H1 (cell line): ENCODE data around the gene PDE8A. TPM values are rescaled to one million over a fixed set of nuclear protein-coding genes. Genes with fewer than 3 reads are reported as not detected.

Source experiments
- CTCF ChIA-PET: fragments of 300-600 bp; sonication (Branson Sonifier 250); formaldehyde crosslinking; loops from one replicate; lab custom pipeline; 2021; ENCODE audit not compliant: partially characterized antibody; lab: Charles Lee
- POLR2A ChIA-PET: fragments of 300-600 bp; sonication (Branson Sonifier 250); formaldehyde crosslinking; loops from one replicate; lab custom pipeline; 2021; ENCODE audit warnings: inconsistent platforms; ENCODE audit not compliant: partially characterized antibody; lab: Charles Lee
- DNase-seq, 2 experiments: peaks; one replicate each; pipeline versions ENCODE4 v3.0.0 to v3.0.0-alpha.2; 2010 to 2022; ENCODE audit warnings: low spot score in 2 of 2, low read depth in 1 of 2, mixed read lengths in 1 of 2
- FAIRE-seq: peaks from 2 replicates; lab custom pipeline; 2011; peaks lifted over from hg19 to GRCh38; lab: Jason Lieb, UNC
- H2AFZ ChIP-seq: 2 replicates; pipeline ENCODE4 v1.8.1; 2012; ENCODE audit warnings: low read length, inconsistent platforms
- H2AK5ac ChIP-seq: 2 replicates; pipeline ENCODE4 v1.6.1; 2013; ENCODE audit warnings: low read depth, low read length
- H2BK120ac ChIP-seq: replicated peaks from 2 replicates; pipeline ENCODE3; 2013; ENCODE audit warnings: low read depth, low read length, inconsistent platforms
- H2BK12ac ChIP-seq: 2 replicates; pipeline ENCODE4 v1.6.1; 2013; ENCODE audit warnings: low read depth, low read length
- H2BK15ac ChIP-seq: 2 replicates; pipeline ENCODE4 v1.6.1; 2013; ENCODE audit warnings: low read length
- H2BK20ac ChIP-seq: 2 replicates; pipeline ENCODE4 v1.6.1; 2013; ENCODE audit warnings: low read length
- H2BK5ac ChIP-seq: 2 replicates; pipeline ENCODE4 v1.6.1; 2013; ENCODE audit warnings: low read depth, low read length
- H3K14ac ChIP-seq: 2 replicates; pipeline ENCODE4 v1.6.1; 2013; ENCODE audit warnings: inconsistent platforms; ENCODE audit not compliant: insufficient read length
- H3K18ac ChIP-seq: 2 replicates; pipeline ENCODE4 v1.6.1; 2013; ENCODE audit warnings: low read length; ENCODE audit errors: extremely low read depth
- H3K23ac ChIP-seq: 2 replicates; pipeline ENCODE4 v1.6.1; 2013; ENCODE audit warnings: inconsistent platforms; ENCODE audit not compliant: insufficient read length
- H3K23me2 ChIP-seq: 2 replicates; pipeline ENCODE4 v1.6.1; 2013; ENCODE audit warnings: low read depth, low read length
- H3K27ac ChIP-seq: 2 replicates; pipeline ENCODE4 v1.6.1; 2011; ENCODE audit warnings: low read depth, low read length, inconsistent platforms
- H3K27me3 ChIP-seq, 4 experiments: replicated peaks in 1 of 4; 1 replicate in 1 of 4; 2 replicates in 3 of 4; pipeline versions ENCODE4 v1.6.1 to v1.8.1; 2011 to 2013; ENCODE audit warnings: low read length in 3 of 4, mild to moderate bottlenecking in 3 of 4, inconsistent platforms in 2 of 4, mixed read lengths in 2 of 4, moderate library complexity in 1 of 4; ENCODE audit not compliant: control insufficient read depth in 3 of 4, insufficient read depth in 3 of 4; ENCODE audit errors: extremely low read depth in 1 of 4
- H3K36me3 ChIP-seq, 4 experiments: 2 replicates each; pipeline versions ENCODE4 v1.6.1 to v1.8.1; 2011 to 2013; ENCODE audit warnings: mild to moderate bottlenecking in 4 of 4, low read length in 3 of 4, moderate library complexity in 2 of 4, control low read depth in 1 of 4, inconsistent platforms in 1 of 4; ENCODE audit not compliant: insufficient read depth in 4 of 4, control insufficient read depth in 2 of 4
- H3K4ac ChIP-seq: replicated peaks from 2 replicates; pipeline ENCODE3; 2013; ENCODE audit warnings: low read length, low read depth, mixed read lengths, inconsistent platforms; ENCODE audit not compliant: insufficient read length
- H3K4me1 ChIP-seq, 4 experiments: replicated peaks in 1 of 4; 1 replicate in 1 of 4; 2 replicates in 3 of 4; pipeline versions ENCODE4 v1.6.1 to v1.8.1; 2011 to 2013; ENCODE audit warnings: low read length in 3 of 4, inconsistent platforms in 2 of 4, mixed read lengths in 1 of 4; ENCODE audit not compliant: insufficient read depth in 4 of 4, control insufficient read depth in 3 of 4
- H3K4me2 ChIP-seq, 2 experiments: 2 replicates each; pipeline versions ENCODE4 v1.6.1 to v1.8.1; 2011 to 2013; ENCODE audit warnings: low read depth in 2 of 2, low read length in 2 of 2, control low read depth in 1 of 2, inconsistent platforms in 1 of 2, mild to moderate bottlenecking in 1 of 2; ENCODE audit not compliant: insufficient read depth in 1 of 2
- H3K4me3 ChIP-seq, 4 experiments: fragments of 200-600, 300-600 bp in 1 of 4; sonication (generic), shearing (Covaris generic), sonication (Bioruptor Twin) in 1 of 4; 2 replicates each; pipeline versions ENCODE4 v1.5.1 to v1.8.1; 2011 to 2016; ENCODE audit warnings: low read length in 4 of 4, low read depth in 3 of 4, control low read depth in 2 of 4, inconsistent platforms in 2 of 4, mild to moderate bottlenecking in 2 of 4, mixed read lengths in 1 of 4, moderate library complexity in 1 of 4; ENCODE audit not compliant: insufficient read depth in 2 of 4; ENCODE audit errors: extremely low read depth in 1 of 4
- H3K56ac ChIP-seq: replicated peaks from 2 replicates; pipeline ENCODE3; 2013; ENCODE audit warnings: low read depth, mild to moderate bottlenecking, mixed read lengths, low read length, inconsistent platforms; ENCODE audit not compliant: insufficient read length
- H3K79me1 ChIP-seq: 2 replicates; pipeline ENCODE4 v1.6.1; 2013; ENCODE audit warnings: low read depth, low read length, control low read depth
- H3K79me2 ChIP-seq, 2 experiments: 2 replicates each; pipeline versions ENCODE4 v1.6.1 to v1.8.1; 2012 to 2013; ENCODE audit warnings: low read length in 2 of 2, mild to moderate bottlenecking in 2 of 2, inconsistent platforms in 1 of 2; ENCODE audit not compliant: insufficient read depth in 2 of 2, control insufficient read depth in 1 of 2
- H3K9ac ChIP-seq, 4 experiments: replicated peaks in 1 of 4; 1 replicate in 1 of 4; 2 replicates in 3 of 4; pipeline versions ENCODE4 v1.6.1 to v1.8.1; 2011 to 2013; ENCODE audit warnings: low read depth in 3 of 4, low read length in 3 of 4, control low read depth in 2 of 4, mild to moderate bottlenecking in 2 of 4, moderate library complexity in 2 of 4, inconsistent platforms in 1 of 4; ENCODE audit errors: extremely low read depth in 1 of 4
- H3K9me3 ChIP-seq, 2 experiments: 2 replicates each; pipeline versions ENCODE4 v1.6.1 to v1.8.1; 2012 to 2013; ENCODE audit warnings: mild to moderate bottlenecking in 2 of 2, moderate library complexity in 2 of 2, control low read depth in 1 of 2, inconsistent platforms in 1 of 2, low read depth in 1 of 2, low read length in 1 of 2, mixed read lengths in 1 of 2; ENCODE audit not compliant: insufficient read depth in 2 of 2
- H4K20me1 ChIP-seq, 2 experiments: replicated peaks in 1 of 2; 2 replicates each; pipeline versions ENCODE3 to v1.8.1; 2011 to 2013; ENCODE audit warnings: inconsistent platforms in 2 of 2, low read length in 2 of 2, mild to moderate bottlenecking in 1 of 2; ENCODE audit not compliant: insufficient read depth in 2 of 2, control insufficient read depth in 1 of 2
- H4K5ac ChIP-seq: 2 replicates; pipeline ENCODE4 v1.6.1; 2013; ENCODE audit warnings: low read length, low read depth, mixed read lengths, inconsistent platforms; ENCODE audit not compliant: insufficient read length
- H4K8ac ChIP-seq: 2 replicates; pipeline ENCODE4 v1.8.0; 2013; ENCODE audit warnings: mild to moderate bottlenecking, moderate library complexity, low read length, inconsistent platforms; ENCODE audit not compliant: insufficient read depth; ENCODE audit errors: extremely low read depth
- H4K91ac ChIP-seq: replicated peaks from 2 replicates; pipeline ENCODE3; 2013; ENCODE audit warnings: low read length, mixed read lengths, inconsistent platforms; ENCODE audit not compliant: insufficient read length
- CBX8 ChIP-seq: fragments of 300-800, 300-1000 bp; sonication (generic); IDR thresholded peaks from 2 replicates; pipeline ENCODE4 v1.7.1; 2016; ENCODE audit warnings: low read depth, low read length, borderline replicate concordance
- HDAC2 ChIP-seq, 2 experiments: fragments of 300-600 bp in 1 of 2; sonication (generic) in 1 of 2; IDR thresholded peaks; 2 replicates each; pipeline ENCODE4 v1.6.1; 2011 to 2012; ENCODE audit warnings: low read depth in 2 of 2, low read length in 2 of 2, mild to moderate bottlenecking in 2 of 2, moderate library complexity in 2 of 2, borderline replicate concordance in 1 of 2, inconsistent platforms in 1 of 2
- HDAC6 ChIP-seq: IDR thresholded peaks from one replicate; pipeline ENCODE4 v1.7.1; 2012; ENCODE audit warnings: low read depth, mild to moderate bottlenecking, inconsistent platforms, low read length, moderate library complexity
- POU5F1 ChIP-seq: IDR thresholded peaks from 2 replicates; pipeline ENCODE4 v1.6.1; 2011; ENCODE audit warnings: low read depth, mild to moderate bottlenecking, low read length, moderate library complexity
- RAD21 ChIP-seq, 2 experiments: IDR thresholded peaks in 1 of 2; conservative IDR thresholded peaks in 1 of 2; 2 replicates each; pipeline ENCODE4 v1.6.1; 2011; ENCODE audit warnings: low read depth in 2 of 2, low read length in 2 of 2, improper control_type of control experiment in 1 of 2, inconsistent platforms in 1 of 2, mild to moderate bottlenecking in 1 of 2, moderate library complexity in 1 of 2
- RXRA ChIP-seq: IDR thresholded peaks from 2 replicates; pipeline ENCODE4 v1.6.1; 2011; ENCODE audit warnings: low read depth, mild to moderate bottlenecking, low read length, moderate library complexity; ENCODE audit not compliant: insufficient read depth
- SAP30 ChIP-seq: fragments of 300-600 bp; sonication (generic); IDR thresholded peaks from 2 replicates; pipeline ENCODE4 v1.7.1; 2012; ENCODE audit warnings: low read length, moderate library complexity, mild to moderate bottlenecking, inconsistent platforms; ENCODE audit not compliant: insufficient read depth, insufficient replicate concordance
- SP4 ChIP-seq: IDR thresholded peaks from 2 replicates; pipeline ENCODE4 v1.6.1; 2012; ENCODE audit warnings: low read length, inconsistent platforms
- TCF12 ChIP-seq: IDR thresholded peaks from 2 replicates; pipeline ENCODE4 v1.6.1; 2011; ENCODE audit warnings: low read depth, mild to moderate bottlenecking, low read length
- WGBS, 2 experiments: shearing (Covaris generic) in 1 of 2; methylation state at CpG; one replicate each; pipeline versions ENCODE4 v1.1.6 to v1.1.7; 2013 to 2015; ENCODE audit warnings: low lambda C conversion rate in 2 of 2, mixed read lengths in 2 of 2, inconsistent platforms in 1 of 2, low coverage in 1 of 2, missing lambda C conversion rate in 1 of 2; ENCODE audit not compliant: insufficient replicate concordance in 2 of 2, insufficient coverage in 1 of 2, insufficient read length in 1 of 2; ENCODE audit errors: extremely low coverage in 1 of 2, missing lambda C conversion rate in 1 of 2; 5-methylcytosine and 5-hydroxymethylcytosine counted together
- polyA plus RNA-seq, 7 experiments: library from polyadenylated mRNA; depleted of rRNA in 3 of 7; stranded (reverse) in 5 of 7; unstranded in 2 of 7; fragments of >200 nt in 5 of 7; fragments of 200-250 nt in 2 of 7; gene quantifications; 1 replicate in 5 of 7; 2 replicates in 1 of 7; 4 replicates in 1 of 7; pipeline versions ENCODE4 v1.2.1 to v1.2.3, GENCODE V29; 2011 to 2013; ENCODE audit warnings: missing spikeins in 2 of 7, mixed read lengths in 2 of 7
- total RNA-seq: library from RNA; stranded (reverse); fragmentation: NEBNext Ultra II Directional; extraction: Animal tissue kit (Norgen Biotek cat#: 25700); gene quantifications from 2 replicates; pipeline ENCODE4 v1.2.1, GENCODE V29; 2021
- TF ChIP-seq, protein P1 (sequence below): IDR thresholded peaks from 2 replicates; pipeline ENCODE4 v1.6.1; 2012; ENCODE audit warnings: inconsistent platforms

PDE8A gene
- total and polyA plus RNA-seq, 2 of the 8 experiments (the other 6 are each of a cell fraction or from before 2014, with no cell fraction given), result 6.9 to 7.8 TPM

DNA sequence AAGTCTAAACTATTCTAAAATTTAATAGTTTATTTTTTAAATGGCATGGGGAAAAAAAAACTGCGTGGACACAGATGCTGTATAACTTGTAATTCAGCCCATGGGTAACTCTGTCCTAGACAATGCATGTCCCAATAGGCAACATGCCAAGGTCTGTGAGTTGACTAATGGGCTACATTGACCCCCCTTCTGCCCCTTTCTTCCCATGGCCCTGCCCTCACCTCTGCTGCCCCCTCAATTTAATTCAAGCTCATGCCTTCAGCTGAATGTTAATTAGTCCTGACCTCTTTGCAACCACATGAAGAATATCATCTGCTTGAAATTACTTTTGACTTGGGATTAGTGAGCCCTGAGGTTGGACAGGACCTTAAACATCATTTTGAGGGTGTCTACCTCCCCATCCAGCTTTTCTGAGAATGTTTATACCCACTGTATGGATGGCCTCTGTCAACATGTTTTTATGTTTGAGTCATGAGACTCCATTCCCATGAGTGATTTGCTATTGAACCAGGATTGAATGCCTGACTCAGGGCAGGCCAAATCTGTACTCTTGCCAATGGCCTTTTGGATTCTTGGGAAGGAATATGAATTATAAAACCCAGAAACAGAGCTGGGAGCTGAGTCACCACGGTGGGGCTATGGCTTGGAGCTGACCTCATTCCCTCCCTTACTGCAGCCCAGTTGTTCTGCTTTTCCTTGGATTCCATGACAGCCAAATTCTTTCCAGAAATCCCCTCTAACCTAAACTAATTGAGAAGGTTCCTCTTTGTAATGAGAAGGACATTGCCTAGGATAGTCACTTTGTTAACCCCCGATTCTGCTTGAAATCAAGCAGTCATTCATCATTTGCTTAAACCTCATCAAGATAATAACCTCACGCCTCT is 33.5 kb upstream of the PDE8A start:
- H3K36me3 ChIP-seq, result no peaks in the 10 kb centered on the region
- ChIA-PET POLR2A (interaction anchor here (0.7 kb wide), 1 partner anchor 11 kb away, joined by 4 read pairs; no protein-coding TSS in a partner anchor), CTCF (interaction anchor here (0.5 to 2.2 kb wide), 10 partner anchors 7 to 123 kb away, joined by 3 to 8 read pairs (median 4); no protein-coding TSS in a partner anchor)
- H3K23ac ChIP-seq, result no peak overlapping the region
- no peaks in the 10 kb centered on the region for H3K27me3 ChIP-seq
- 0 out of 2 replicates have a peak, but pooled peaks cover 2% of the 10 kb centered on the region for H3K23me2 ChIP-seq
- no peak overlapping the region for H3K4me2 ChIP-seq
- H2BK120ac ChIP-seq, result no peak overlapping the region
- WGBS, 2 experiments, result 82% methylated on average over 4 of the region's 4 CpGs; no CpG with 5 or more reads in 1 of the 2 experiments
- no peak overlapping the region for H3K4ac ChIP-seq
- H2BK20ac ChIP-seq, result no peak overlapping the region
- H4K20me1 ChIP-seq, result no peaks in the 10 kb centered on the region
- no peak overlapping the region for H4K5ac ChIP-seq
- no peak overlapping the region for H3K9ac ChIP-seq
- H3K79me1 ChIP-seq, result no peaks in the 10 kb centered on the region
- no peak overlapping the region for H2AK5ac ChIP-seq
- H4K91ac ChIP-seq, result no peak overlapping the region
- H2AFZ ChIP-seq, result no peak overlapping the region
- no peak overlapping the region for H3K18ac ChIP-seq
- H3K4me1 ChIP-seq, result no peaks in the 10 kb centered on the region
- no peak overlapping the region for H2BK12ac ChIP-seq
- no peak for FAIRE-seq
- no peak overlapping the region for H2BK15ac ChIP-seq
- no peak overlapping the region for H3K27ac ChIP-seq
- H2BK5ac ChIP-seq, result no peak overlapping the region
- no peak overlapping the region for H3K56ac ChIP-seq
- no peak overlapping the region for H3K14ac ChIP-seq
- H3K79me2 ChIP-seq, result no peaks in the 10 kb centered on the region
- H3K9me3 ChIP-seq, result no peaks in the 10 kb centered on the region
- no peak overlapping the region for H4K8ac ChIP-seq
- H3K4me3 ChIP-seq, result no peak overlapping the region
- DNase-seq, result no peak
- TF ChIP-seq, protein P1, sequence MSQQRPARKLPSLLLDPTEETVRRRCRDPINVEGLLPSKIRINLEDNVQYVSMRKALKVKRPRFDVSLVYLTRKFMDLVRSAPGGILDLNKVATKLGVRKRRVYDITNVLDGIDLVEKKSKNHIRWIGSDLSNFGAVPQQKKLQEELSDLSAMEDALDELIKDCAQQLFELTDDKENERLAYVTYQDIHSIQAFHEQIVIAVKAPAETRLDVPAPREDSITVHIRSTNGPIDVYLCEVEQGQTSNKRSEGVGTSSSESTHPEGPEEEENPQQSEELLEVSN, result no peak
- TF ChIP-seq POU5F1 (no peak), HDAC2 (IDR thresholded peaks at IDR 0.05; ENCODE audit: borderline replicate concordance in 1 of 2, low read depth in 2 of 2, low read length in 2 of 2) (no peak), SP4 (no peak), RAD21 (IDR thresholded peaks at IDR 0.05 in 1 of 2, conservative IDR thresholded peaks at IDR 0.05 in 1 of 2; ENCODE audit: low read depth in 2 of 2, low read length in 2 of 2) (no peak), TCF12 (no peak), HDAC6 (no peak), CBX8 (no peak), RXRA (no peak), SAP30 (no peak)
